Lower lobe of right lung (tissue), 2 donors: ENCODE data around the gene MAP1LC3B2. TPM values are rescaled to one million over a fixed set of nuclear protein-coding genes. Genes with fewer than 3 reads are reported as not detected.

Source experiments
- ATAC-seq, 2 donors: fragments of 200-7000 bp; cut with Tn5 transposase; one replicate each; pipeline ENCODE4 v1.9.1; 2020 to 2022; ENCODE audit warnings: mild to moderate bottlenecking in 2 of 2, moderate library complexity in 2 of 2
- DNase-seq: peaks from one replicate; pipeline ENCODE4 v3.0.0-alpha.2; 2020
- H3K27ac ChIP-seq: fragments of 200-600 bp; one replicate; pipeline ENCODE4 v1.8.0; 2022
- H3K27me3 ChIP-seq: fragments of 200-600 bp; one replicate; pipeline ENCODE4 v1.8.0; 2022; ENCODE audit warnings: low read depth
- H3K36me3 ChIP-seq: fragments of 200-600 bp; one replicate; pipeline ENCODE4 v1.8.0; 2022; ENCODE audit warnings: mild to moderate bottlenecking
- H3K4me1 ChIP-seq: fragments of 200-600 bp; one replicate; pipeline ENCODE4 v1.8.0; 2022
- H3K4me3 ChIP-seq: fragments of 200-600 bp; one replicate; pipeline ENCODE4 v1.8.0; 2022; ENCODE audit warnings: mild to moderate bottlenecking
- H3K9me3 ChIP-seq: fragments of 200-600 bp; one replicate; pipeline ENCODE4 v1.8.0; 2022
- CTCF ChIP-seq: fragments of 200-600 bp; IDR thresholded peaks from one replicate; pipeline ENCODE4 v1.8.0; 2022; ENCODE audit warnings: antibody characterized with exemption, mild to moderate bottlenecking
- intact Hi-C: fragments of 100-400 bp; cut with DNase I; formaldehyde crosslinking; loops from one replicate; pipeline ENCODE4 v1.11.0; 2022
- total RNA-seq: library from RNA; stranded (reverse); fragmentation: NEBNext Ultra II Directional; extraction: Animal tissue kit (Norgen Biotek cat#: 25700); gene quantifications from one replicate; pipeline ENCODE4 v1.2.1, GENCODE V29; 2021
- donor health status: DM: no; HTN: yes; CAD: no; lungs with severe emphysema.

MAP1LC3B2 gene
- total RNA-seq, 1 donor from 2014 or later, result 1.9 TPM

DNA sequence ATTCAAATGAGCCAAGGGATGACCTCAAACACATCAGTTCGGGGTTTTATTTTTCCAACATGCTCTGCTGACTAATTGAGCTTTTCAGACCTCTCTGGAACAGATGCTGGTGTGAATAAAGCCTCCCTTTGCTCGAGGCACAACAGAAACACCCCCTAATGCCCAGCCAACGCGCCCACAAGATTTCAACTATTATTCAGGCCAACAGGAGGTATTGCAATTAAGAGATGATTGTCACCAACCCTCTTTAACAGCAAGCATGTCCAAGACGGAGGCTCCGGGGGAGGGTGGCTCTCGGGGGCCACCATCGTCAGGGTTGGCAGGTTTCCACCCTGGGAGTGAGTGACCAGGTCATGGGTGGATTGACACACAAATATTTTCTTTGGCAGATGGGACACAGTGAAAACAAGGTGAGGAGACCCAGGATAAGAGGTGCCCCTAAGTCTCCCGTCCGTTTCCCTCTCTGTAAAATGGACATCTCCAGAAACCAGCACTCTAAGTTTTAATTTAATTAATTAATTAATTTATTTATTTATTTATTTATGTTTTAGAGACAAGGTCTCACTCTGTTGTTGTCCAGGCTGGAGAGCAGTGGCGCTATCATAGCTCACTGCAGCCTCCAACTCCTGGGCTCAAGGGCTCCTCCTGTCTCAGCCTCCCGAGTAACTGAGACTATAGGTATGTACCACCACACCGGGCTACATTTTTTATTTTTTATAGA lies 56.1 kb downstream of the MAP1LC3B2 start:
- Histone ChIP-seq H3K4me1 (no peaks in the 10 kb centered on the region), H3K27ac (no peak overlapping the region), H3K9me3 (peaks cover 3% of the 10 kb centered on the region), H3K4me3 (no peak overlapping the region), H3K27me3 (no peaks in the 10 kb centered on the region), H3K36me3 (no peaks in the 10 kb centered on the region)
- DNase-seq (no peak), ATAC-seq (no peak)
- no peak for TF ChIP-seq CTCF
- intact Hi-C loops, result no loop called here

DNA sequence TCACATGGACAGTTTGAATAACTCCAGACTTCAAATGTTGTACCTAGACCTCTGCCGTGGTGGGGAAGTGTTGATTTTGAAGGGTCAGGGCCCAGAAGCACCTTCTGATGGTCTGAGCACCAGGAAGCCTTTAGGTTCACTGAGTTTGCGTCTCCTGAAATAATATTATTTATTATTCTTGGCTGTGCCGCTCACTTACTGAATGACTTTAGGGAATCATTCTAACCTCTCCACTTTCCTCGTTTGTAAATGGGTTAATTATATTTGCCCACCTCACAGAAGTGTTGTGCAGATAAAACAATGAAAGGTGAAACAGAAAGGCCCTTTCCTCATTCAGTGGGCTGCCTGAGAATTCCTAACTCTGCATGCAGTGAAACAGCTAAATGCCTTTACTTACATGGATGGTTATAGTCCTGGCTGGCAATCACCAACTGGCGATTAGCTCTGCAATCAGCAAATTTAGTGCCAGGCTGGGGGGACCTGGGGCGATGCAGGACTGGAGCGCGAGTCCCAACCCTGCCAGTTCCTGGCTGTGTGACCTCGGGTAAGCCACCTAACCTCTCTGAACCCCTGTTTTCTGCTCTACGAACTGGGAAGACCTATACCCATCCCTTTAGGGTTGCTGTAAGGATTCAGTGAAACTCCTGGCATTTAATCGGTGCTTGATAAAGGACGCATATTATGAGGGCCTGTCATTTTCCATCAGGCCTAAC lies 57.5 kb downstream of the MAP1LC3B2 start:
- ATAC-seq (no peak), DNase-seq (no peak)

DNA sequence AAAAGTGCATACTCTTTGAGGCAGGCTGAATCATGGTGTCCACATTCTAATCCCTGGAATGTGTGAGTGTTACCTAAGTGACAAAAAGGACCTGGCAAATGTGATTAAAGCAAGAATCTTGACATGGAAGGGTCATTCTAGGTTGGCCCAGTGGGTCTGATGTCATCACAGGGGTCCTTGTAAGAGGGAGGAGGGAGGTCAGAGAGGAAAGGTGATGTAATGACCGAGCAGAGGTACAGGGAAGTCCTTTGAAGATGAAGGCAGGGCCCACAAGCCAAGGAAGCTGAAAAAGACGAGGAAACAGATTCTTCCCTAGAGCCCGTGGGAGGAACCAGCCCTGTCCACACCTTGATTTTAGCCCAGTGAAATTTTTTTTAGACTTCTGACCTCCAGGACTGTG lies 60.1 kb downstream of the MAP1LC3B2 start:
- Histone ChIP-seq H3K27ac (no peak overlapping the region), H3K4me1 (no peaks in the 10 kb centered on the region), H3K9me3 (peaks cover 3% of the 10 kb centered on the region), H3K36me3 (no peaks in the 10 kb centered on the region), H3K4me3 (no peak overlapping the region), H3K27me3 (no peaks in the 10 kb centered on the region)
- DNase-seq (no peak), ATAC-seq (no peak)
- intact Hi-C loops, result no loop called here
- no peak for TF ChIP-seq CTCF

More for the DNA sequence above, 57.5 kb downstream of the MAP1LC3B2 start:
- Histone ChIP-seq H3K36me3 (no peaks in the 10 kb centered on the region), H3K27ac (no peak overlapping the region), H3K4me3 (no peak overlapping the region), H3K27me3 (no peaks in the 10 kb centered on the region), H3K9me3 (peaks cover 3% of the 10 kb centered on the region), H3K4me1 (no peaks in the 10 kb centered on the region)
- intact Hi-C loops, result no loop called here
- no peak for TF ChIP-seq CTCF

- H3K36me3 ChIP-seq, result no peaks in the 10 kb centered on the region
- DNase-seq (no peak), ATAC-seq (no peak)
- intact Hi-C loops, result no loop called here
- H3K9me3 ChIP-seq, result peaks cover 3% of the 10 kb centered on the region
- TF ChIP-seq CTCF, result no peak
- H3K27ac ChIP-seq, result no peak overlapping the region
- no peaks in the 10 kb centered on the region for H3K4me1 ChIP-seq
- H3K27me3 ChIP-seq, result no peaks in the 10 kb centered on the region
- H3K4me3 ChIP-seq, result no peak overlapping the region
Observed at GRCh38 chr12:116620124-116620491, 60.9 kb downstream of the MAP1LC3B2 start.

GRCh38 chr12:116620492-116621191 lies 61.5 kb downstream of the MAP1LC3B2 start:
- DNase-seq (no peak), ATAC-seq (no peak)
- no peaks in the 10 kb centered on the region for H3K4me1 ChIP-seq
- TF ChIP-seq CTCF, result no peak
- no peak overlapping the region for H3K27ac ChIP-seq
- peaks cover 3% of the 10 kb centered on the region for H3K9me3 ChIP-seq
- no peaks in the 10 kb centered on the region for H3K36me3 ChIP-seq
- intact Hi-C loops, result no loop called here
- H3K27me3 ChIP-seq, result no peaks in the 10 kb centered on the region
- H3K4me3 ChIP-seq, result no peak overlapping the region
